NCI-H82 (cell line): ENCODE results near the gene KRTAP1-5.
"Not testable (repeated sequence)": the region's sequence is repeated elsewhere in the genome, so short reads cannot be mapped to it uniquely, and the experiment has no call there.

Experiments
- DNase-seq: peaks from one replicate; lab custom pipeline; 2025; lab: John Stamatoyannopoulos, UW

KRTAP1-5 gene

GRCh38 chr17:41048441-41048840, 21.4 kb upstream of the KRTAP1-5 start:
- no peak for DNase-seq

- not testable (repeated sequence) for DNase-seq
Measured at GRCh38 chr17:41046735-41047465, 19.9 kb upstream of the KRTAP1-5 start, which contains the start of gene KRTAP2-1. Gene KRTAP2-1, minus strand, starts transcription at chr17:41047316. Its CDS starts 49 bp downstream, at chr17:41047267.

GRCh38 chr17:41042953-41043352, 15.9 kb upstream of the KRTAP1-5 start:
- no peak for DNase-seq

- not testable (repeated sequence) for DNase-seq
Measured at GRCh38 chr17:41040783-41041571, 14.0 kb upstream of the KRTAP1-5 start, which contains the start of gene KRTAP1-1. Gene KRTAP1-1, minus strand, starts transcription at chr17:41041450. Its CDS starts 53 bp downstream, at chr17:41041397.

GRCh38 chr17:41037853-41038350, 10.9 kb upstream of the KRTAP1-5 start:
- no peak for DNase-seq

GRCh38 chr17:41034346-41034935, 7.4 kb upstream of the KRTAP1-5 start, which contains the start of gene KRTAP1-3:
Gene KRTAP1-3, minus strand, starts transcription at chr17:41034874. Its CDS starts 53 bp downstream, at chr17:41034821.
- DNase-seq = not testable (repeated sequence)

GRCh38 chr17:41029633-41030245, 2.7 kb upstream of the KRTAP1-5 start, which contains the start of gene KRTAP1-4:
Gene KRTAP1-4, minus strand, starts transcription at chr17:41030195. Its CDS starts 117 bp downstream, at chr17:41030078.
- DNase-seq = no peak

GRCh38 chr17:41024697-41025096, 2.3 kb downstream of the KRTAP1-5 start:
- DNase-seq = no peak

- DNase-seq = no peak
Measured at GRCh38 chr17:41020336-41020735, 6.7 kb downstream of the KRTAP1-5 start.

GRCh38 chr17:41019415-41019814, 7.6 kb downstream of the KRTAP1-5 start:
- DNase-seq = no peak

GRCh38 chr17:41018541-41018940, 8.5 kb downstream of the KRTAP1-5 start:
- DNase-seq = no peak

- DNase-seq = no peak
Measured at GRCh38 chr17:41016578-41017215, 10.3 kb downstream of the KRTAP1-5 start.

GRCh38 chr17:41015454-41015853, 11.6 kb downstream of the KRTAP1-5 start:
- DNase-seq = no peak

- no peak for DNase-seq
Measured at GRCh38 chr17:41013606-41014005, 13.4 kb downstream of the KRTAP1-5 start.

GRCh38 chr17:41013181-41013580, 13.8 kb downstream of the KRTAP1-5 start:
- no peak for DNase-seq

GRCh38 chr17:41012326-41013120, 14.5 kb downstream of the KRTAP1-5 start:
- no peak for DNase-seq

GRCh38 chr17:41010441-41010840, 16.6 kb downstream of the KRTAP1-5 start:
- no peak for DNase-seq

- DNase-seq = no peak
Measured at GRCh38 chr17:41009936-41010335, 17.1 kb downstream of the KRTAP1-5 start.

GRCh38 chr17:41009301-41009760, 17.7 kb downstream of the KRTAP1-5 start:
- DNase-seq = no peak

- no peak for DNase-seq
Measured at GRCh38 chr17:41008811-41009210, 18.2 kb downstream of the KRTAP1-5 start, which contains the start of gene KRTAP3-1. Gene KRTAP3-1, minus strand, starts transcription at chr17:41009128. Its CDS starts 54 bp downstream, at chr17:41009074.
